Embryonic facial prominence (tissue), 1 donor: Measurements from ENCODE around the gene COL5A1.

Experiments
- DNase-seq: peaks from one replicate; pipeline ENCODE4 v3.0.0-alpha.2; 2016; ENCODE audit errors: extremely low spot score

COL5A1 gene

DNA sequence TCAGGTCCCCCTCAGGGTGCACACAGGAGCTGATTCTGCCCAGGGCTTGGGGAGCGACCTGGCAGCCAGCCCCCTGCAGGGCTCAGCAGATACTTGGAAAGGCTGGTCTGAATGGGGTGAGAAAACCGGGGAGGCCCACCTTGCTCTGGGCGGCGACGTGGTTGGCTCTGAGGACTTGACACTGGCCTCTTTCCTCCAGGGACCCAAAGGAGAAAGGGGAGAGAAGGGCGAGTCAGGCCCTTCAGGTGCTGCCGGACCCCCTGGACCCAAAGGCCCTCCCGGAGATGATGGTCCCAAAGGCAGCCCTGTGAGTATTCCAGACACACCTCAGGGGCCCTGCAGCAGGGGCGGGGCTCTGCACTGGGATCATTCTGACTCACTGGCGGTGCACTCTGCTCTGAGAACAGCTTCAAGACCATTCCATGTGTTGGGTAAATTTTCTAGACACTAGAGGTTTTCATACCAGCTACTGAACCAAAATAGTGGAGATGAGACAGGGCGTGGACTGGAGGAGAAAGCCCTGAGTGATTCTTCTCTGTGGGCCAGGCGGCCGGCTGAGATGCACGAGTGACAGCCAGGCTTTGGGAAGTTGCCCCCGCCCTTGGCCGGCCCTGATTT lies 173.1 kb downstream of the COL5A1 start:
- DNase-seq, result no peak

DNA sequence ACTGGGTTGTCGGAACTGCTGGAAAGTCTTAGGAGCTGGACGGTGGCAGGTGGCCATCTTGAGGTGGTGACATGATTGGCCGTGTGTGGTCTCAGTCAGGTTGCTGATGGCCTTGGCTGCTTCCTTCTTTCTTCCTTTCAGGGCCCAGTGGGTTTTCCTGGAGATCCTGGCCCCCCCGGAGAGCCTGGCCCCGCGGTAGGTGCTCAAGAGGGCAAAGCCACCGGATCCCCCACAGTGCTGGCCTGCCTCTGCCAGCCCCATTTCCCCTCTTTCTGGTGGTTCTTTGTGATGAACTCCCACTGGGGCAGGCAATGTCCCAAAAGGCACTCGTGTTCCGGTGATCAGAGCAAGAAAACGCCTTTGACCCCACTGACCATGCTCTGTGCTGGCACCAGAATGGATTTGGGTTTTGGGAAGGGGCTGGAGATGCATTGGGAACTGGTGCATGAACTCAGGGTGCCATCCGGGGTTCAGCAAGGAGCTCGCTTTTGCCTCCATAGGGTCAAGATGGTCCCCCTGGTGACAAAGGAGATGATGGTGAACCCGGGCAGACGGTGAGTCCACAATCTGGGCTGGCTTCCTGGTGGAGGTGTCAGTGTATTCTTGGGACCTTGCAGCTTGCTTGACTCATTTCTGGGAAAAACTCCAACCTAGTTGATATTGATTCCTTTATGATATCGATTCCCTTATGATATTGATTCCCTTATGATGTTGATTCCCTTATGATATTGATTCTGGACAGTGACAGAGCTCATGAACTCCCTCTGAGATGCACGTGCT lies 174.0 kb downstream of the COL5A1 start:
- DNase-seq, result no peak

DNA sequence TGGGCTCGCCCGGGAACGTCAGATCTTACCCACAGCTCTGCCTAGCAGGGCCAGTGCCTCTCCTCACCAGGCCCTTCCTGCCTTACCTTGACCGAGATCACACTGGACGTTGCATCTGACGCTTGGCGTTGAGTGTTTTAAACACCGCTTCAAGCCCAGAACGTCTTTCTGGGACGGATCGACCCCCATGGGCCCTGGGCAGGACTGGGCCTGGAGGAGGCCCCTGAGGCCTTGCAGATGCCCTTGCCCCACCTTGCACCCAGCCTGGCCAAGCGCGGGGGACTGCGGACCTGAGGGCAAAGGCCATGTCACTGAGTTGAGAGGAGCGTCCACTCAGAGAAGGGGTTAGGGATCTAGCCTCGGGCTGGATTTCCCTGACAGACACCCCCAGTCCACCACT lies 174.7 kb downstream of the COL5A1 start:
- DNase-seq, result no peak

GRCh38 chr9:134818000-134818568 lies 176.5 kb downstream of the COL5A1 start:
- no peak for DNase-seq

DNA sequence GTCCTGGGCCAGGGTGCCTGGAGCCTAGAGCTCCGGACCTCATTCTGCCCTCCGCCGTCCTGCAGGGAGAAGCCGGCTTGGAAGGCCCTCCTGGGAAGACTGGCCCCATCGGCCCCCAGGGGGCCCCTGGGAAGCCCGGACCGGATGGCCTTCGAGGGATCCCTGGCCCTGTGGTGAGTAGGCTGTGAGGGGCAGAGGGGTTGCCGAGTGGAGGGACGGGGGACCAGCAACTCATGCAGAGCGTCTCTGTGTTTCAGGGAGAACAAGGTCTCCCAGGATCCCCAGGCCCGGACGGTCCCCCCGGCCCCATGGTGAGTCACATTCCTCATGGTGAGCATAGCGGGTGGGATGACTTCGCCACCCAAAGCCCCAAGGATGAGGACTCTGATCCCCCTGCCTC lies 177.0 kb downstream of the COL5A1 start:
- no peak for DNase-seq

DNA sequence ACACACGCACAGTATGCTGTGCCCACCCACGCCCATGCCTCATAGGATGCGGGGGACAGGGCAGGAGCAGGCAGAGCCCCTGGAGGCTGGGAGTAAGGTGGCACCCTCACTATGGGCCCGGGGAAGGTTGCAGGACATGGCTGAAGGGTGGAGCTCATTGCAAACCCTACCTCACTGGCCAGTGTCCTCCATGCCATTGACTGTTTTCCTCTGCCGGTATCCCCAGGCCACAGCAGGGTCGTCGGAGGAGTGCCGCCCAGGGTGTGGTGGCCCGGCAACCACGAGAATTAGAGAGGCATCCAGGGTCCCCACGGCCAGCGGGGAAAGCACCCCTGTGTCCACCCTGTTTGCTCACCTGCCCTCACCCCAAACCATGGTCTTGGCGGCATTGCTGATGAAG lies 179.3 kb downstream of the COL5A1 start:
- no peak for DNase-seq

DNA sequence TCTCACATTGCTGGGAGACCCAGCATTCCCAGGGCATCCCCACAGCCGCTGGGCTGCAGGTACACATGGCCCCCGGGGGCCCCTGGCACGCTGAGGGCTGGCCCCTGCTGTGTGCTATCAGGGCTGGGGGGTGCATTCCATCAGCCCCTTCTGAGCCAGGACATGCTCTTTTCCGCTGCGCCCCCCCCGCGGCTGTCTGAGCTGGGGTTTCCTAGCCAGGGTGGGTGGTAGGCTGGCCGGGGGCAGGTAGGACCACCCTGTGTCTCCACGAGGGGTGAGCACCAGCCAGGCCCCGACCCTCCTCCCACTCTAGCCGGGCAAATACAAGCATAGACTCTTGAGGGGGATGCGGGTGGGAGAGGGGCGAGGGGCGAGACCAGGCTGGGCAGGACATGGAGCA lies 180.9 kb downstream of the COL5A1 start:
- DNase-seq, result no peak

DNA sequence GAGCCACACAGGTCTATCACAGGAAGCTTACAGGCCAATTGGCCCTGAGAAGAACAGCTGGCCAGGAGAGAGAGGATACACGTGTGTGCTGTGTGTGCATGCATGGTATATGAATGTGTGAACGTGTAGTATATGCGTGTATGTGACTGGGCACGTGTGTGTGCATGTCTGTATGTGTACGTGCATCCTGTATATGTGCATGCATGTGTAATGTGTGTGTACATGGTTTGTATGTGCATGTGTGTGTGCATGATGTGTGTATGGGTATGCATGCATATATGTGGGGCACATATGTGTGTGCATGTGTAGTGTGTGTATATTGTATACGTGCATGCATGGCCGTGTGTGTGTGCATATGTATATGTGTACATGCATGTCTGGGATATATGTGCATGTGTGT lies 182.0 kb downstream of the COL5A1 start:
- no peak for DNase-seq

GRCh38 chr9:134824583-134824982 lies 183.0 kb downstream of the COL5A1 start:
- DNase-seq, result no peak

- no peak for DNase-seq
Measured at GRCh38 chr9:134825025-134825424, 183.4 kb downstream of the COL5A1 start.

DNA sequence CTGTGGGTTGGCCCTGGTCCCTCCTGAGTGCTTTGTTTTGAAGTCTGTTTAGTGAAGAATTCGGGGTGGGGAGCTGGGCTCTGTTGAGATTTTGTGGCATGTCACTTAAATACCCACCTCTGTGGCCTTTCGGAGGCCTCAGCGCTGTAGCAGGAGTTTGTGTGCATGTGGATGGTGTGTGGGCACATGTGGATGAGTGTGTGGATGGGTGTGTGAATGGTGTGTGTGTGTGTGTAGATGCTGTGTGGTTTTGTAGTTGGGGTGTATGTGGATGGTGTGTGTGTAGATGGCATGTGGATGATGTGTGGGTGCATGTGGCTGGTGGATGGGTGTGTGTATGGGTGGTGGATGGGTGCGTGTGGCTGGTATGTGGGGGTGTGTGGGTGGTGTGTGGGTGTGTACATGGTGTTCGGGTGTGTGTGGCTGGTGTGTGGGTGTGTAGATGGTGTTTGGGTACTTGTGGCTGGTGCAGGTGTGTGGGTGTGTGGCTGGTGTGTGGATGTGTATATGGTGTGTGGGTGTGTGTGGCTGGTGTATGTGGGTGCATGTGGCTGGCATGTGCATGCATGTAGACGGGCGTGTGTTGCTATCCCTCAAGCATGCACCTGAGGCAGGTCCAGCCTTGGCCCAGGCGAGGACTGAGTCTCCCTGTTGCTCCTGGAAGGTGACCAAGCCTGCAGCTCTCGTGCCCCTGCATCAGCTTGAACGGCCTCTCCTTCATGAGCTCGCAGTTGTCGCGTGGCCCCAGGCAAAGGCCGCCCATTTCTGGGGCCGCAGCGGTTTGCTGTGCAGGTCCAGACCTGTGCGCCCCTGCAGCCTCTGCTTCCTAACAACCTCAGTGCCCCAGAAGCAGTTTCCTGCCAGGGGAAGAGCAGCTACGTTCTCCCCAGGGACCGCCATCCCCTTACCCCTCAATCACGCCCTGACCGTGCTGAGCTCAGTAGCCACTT lies 185.0 kb downstream of the COL5A1 start:
- DNase-seq, result no peak

- no peak for DNase-seq
Measured at GRCh38 chr9:134827559-134827958, 186.0 kb downstream of the COL5A1 start.

- DNase-seq, result no peak
Measured at GRCh38 chr9:134827993-134828392, 186.4 kb downstream of the COL5A1 start.

GRCh38 chr9:134828892-134829291 lies 187.3 kb downstream of the COL5A1 start:
- no peak for DNase-seq

DNA sequence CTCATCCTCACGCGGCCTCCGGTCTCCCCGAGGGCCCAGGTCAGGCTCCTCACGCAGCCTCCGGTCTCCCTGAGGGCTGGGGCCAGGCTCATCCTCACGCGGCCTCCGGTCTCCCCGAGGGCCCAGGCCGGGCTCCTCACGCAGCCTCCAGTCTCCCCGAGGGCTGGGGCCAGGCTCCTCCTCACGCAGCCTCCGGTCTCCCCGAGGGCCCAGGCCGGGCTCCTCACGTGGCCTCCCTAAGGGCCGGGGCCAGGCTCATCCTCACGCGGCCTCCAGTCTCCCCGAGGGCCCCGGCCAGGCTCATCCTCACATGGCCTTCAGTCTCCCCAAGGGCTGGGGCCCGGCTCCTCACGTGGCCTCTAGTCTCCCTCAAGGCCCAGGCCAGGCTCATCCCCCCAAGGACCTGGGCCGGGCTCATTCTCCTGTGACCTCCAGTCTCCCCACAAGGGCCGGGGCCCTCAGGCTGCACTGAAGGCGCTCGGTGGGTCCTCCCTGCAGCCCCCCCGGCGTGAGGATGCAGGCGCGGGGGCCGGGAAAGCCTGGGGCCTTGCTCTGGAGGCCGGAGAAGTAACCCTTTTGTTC lies 187.8 kb downstream of the COL5A1 start:
- DNase-seq, result no peak

GRCh38 chr9:134830126-134830525 lies 188.5 kb downstream of the COL5A1 start:
- no peak for DNase-seq

- no peak for DNase-seq
Measured at GRCh38 chr9:134830926-134831720, 189.5 kb downstream of the COL5A1 start.

DNA sequence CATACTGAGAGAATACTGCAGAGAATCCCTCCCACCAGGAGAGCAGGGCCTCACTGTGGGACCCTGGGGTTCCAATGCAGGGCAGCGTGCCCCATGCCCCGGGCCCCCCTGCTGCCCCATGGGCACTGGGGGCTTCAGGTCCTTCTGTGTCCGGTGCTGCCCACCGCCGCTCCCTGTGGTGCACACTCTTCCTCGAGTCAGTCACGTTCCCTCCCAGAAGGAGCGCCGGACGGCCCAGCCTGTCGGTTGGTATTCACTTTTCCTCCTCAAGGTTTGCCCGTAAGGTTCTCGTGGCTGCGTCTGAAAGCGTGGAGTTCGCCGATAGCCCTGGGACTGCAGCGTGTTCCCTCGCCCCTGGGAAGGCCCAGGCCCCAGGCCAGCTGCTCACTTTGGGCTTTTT lies 190.9 kb downstream of the COL5A1 start:
- DNase-seq, result no peak

- DNase-seq, result no peak
Measured at GRCh38 chr9:134833294-134833880, 191.8 kb downstream of the COL5A1 start.

GRCh38 chr9:134834217-134834956 lies 192.8 kb downstream of the COL5A1 start:
- no peak for DNase-seq
